Measurements from ENCODE around the gene FAM135A. TPM values are rescaled to one million over a fixed set of nuclear protein-coding genes. Genes with fewer than 3 reads are reported as not detected.
A peak's percentile ranks its signal among the peaks of the same experiment; 100 is the strongest.
"Not testable (repeated sequence)": the region's sequence is repeated elsewhere in the genome, so short reads cannot be mapped to it uniquely, and the experiment has no call there.

The FAM135A gene
- total RNA-seq, 2 donors from 2014 or later: 28.0 to 40.3 TPM

DNA sequence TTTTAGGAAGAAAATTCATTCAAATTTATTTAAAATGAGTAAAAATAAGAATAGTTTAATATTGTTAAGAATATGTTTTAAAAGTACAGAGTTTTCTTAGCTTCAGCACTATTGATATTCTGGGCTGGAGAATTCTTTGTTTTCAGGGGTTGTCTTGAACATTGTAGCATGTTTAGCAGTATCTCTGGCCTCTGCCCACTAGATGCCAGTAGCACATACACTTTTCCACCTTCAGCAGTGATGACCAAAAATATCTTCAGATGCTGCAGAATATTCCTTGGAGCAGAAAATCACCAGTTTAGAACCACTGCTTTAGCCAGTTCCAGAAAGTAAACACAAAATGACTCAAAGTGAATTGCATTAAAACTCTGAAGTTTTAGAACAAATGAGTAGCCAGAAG lies 134.0 kb downstream of the FAM135A start:
- Histone ChIP-seq H3K27me3 (replicated peaks; ENCODE audit: insufficient read depth) (no peaks in the 10 kb centered on the region), H3K36me3 (no peaks in the 10 kb centered on the region), H3K4me1 (ENCODE audit: control insufficient read depth in 1 of 2, low read depth in 2 of 2) (peaks cover 3 to 10% of the 10 kb centered on the region in 2 donors), H3K9me3 (no peaks in the 10 kb centered on the region), H3K27ac (peak overlapping the region in 1 of 2 donors; percentile 37), H3K4me3 (no peak overlapping the region)
- DNase-seq (ENCODE audit: low spot score) (no peak), ATAC-seq (ENCODE audit: insufficient number of reproducible peaks, low FRiP score, low read depth) (no peak)
- TF ChIP-seq, protein P1, sequence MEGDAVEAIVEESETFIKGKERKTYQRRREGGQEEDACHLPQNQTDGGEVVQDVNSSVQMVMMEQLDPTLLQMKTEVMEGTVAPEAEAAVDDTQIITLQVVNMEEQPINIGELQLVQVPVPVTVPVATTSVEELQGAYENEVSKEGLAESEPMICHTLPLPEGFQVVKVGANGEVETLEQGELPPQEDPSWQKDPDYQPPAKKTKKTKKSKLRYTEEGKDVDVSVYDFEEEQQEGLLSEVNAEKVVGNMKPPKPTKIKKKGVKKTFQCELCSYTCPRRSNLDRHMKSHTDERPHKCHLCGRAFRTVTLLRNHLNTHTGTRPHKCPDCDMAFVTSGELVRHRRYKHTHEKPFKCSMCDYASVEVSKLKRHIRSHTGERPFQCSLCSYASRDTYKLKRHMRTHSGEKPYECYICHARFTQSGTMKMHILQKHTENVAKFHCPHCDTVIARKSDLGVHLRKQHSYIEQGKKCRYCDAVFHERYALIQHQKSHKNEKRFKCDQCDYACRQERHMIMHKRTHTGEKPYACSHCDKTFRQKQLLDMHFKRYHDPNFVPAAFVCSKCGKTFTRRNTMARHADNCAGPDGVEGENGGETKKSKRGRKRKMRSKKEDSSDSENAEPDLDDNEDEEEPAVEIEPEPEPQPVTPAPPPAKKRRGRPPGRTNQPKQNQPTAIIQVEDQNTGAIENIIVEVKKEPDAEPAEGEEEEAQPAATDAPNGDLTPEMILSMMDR (IDR thresholded peaks at IDR 0.05): peak; percentile 37

DNA sequence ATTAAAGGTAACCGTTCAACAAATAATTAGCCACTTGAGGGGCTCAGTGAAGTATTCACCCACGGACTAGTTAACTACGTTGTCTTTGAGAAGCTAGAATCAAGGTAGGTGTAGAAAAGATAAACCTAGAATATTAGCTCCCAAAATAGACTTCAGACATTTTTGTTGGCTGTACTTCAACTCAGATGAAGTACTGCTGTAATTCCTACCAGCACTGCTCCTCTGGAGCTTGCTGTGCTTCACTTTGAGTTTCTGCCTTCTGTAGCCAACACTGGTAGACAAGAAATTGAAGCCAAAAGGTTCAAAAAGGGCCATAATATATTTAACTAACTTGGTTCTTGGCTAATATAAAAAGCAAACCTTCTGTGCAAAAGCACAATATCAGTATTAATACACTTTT lies 134.6 kb downstream of the FAM135A start:
- no peak for DNase-seq (ENCODE audit: low spot score)
- Histone ChIP-seq H3K27ac (peak overlapping the region in 1 of 2 donors; percentile 37), H3K36me3 (no peaks in the 10 kb centered on the region), H3K27me3 (replicated peaks; ENCODE audit: insufficient read depth) (no peaks in the 10 kb centered on the region), H3K4me1 (ENCODE audit: control insufficient read depth in 1 of 2, low read depth in 2 of 2) (peaks cover 3 to 10% of the 10 kb centered on the region in 2 donors), H3K9me3 (no peaks in the 10 kb centered on the region), H3K4me3 (no peak overlapping the region)
- TF ChIP-seq, protein P1 (IDR thresholded peaks at IDR 0.05): no peak
- no peak for ATAC-seq (ENCODE audit: insufficient number of reproducible peaks, low FRiP score, low read depth)

DNA sequence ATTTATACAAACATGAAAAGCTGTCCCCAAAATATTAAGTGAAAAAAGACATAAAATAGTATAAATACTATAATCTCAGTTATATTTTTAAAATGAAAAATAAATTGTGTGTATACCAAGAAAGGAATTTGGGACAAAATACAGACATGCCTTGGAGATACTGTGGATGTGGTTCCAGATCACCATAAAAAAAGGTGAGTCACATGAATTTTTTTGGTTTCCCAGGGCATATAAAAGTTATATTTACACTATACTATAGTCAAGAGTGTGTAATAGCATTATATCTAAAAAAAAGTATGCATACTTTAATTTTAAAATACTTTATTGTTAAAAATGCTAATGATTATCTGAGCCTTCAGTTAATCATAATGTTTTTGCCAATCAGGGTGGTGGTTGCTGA lies 136.0 kb downstream of the FAM135A start:
- Histone ChIP-seq H3K4me3 (no peak overlapping the region), H3K36me3 (no peaks in the 10 kb centered on the region), H3K27ac (no peak overlapping the region), H3K9me3 (no peaks in the 10 kb centered on the region), H3K27me3 (replicated peaks; ENCODE audit: insufficient read depth) (no peaks in the 10 kb centered on the region), H3K4me1 (ENCODE audit: control insufficient read depth in 1 of 2, low read depth in 2 of 2) (peaks cover 3 to 10% of the 10 kb centered on the region in 2 donors)
- TF ChIP-seq, protein P1 (IDR thresholded peaks at IDR 0.05): no peak
- DNase-seq (ENCODE audit: low spot score) (no peak), ATAC-seq (ENCODE audit: insufficient number of reproducible peaks, low FRiP score, low read depth) (no peak)

DNA sequence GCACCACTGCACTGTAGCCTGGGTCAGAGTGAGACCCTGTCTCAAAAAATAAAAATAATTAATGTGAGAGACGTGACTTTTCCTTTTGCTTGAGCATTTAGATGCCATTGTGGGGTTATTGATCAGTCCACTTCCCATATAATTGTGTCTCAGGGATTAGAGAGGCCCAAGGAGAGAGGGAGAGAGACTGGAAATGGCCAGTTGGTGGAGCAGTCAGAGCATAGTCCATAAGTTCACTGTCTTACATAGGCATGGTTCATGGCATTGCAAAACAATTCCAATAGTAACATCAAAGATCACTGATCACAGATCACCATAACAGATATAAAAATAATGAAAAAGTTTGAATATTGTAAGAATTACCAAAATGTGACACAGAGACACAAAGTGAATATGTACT lies 138.3 kb downstream of the FAM135A start:
- DNase-seq (ENCODE audit: low spot score): no peak
- Histone ChIP-seq H3K27me3 (replicated peaks; ENCODE audit: insufficient read depth) (no peaks in the 10 kb centered on the region), H3K36me3 (no peaks in the 10 kb centered on the region), H3K9me3 (no peaks in the 10 kb centered on the region), H3K4me3 (no peak overlapping the region), H3K27ac (no peak overlapping the region), H3K4me1 (ENCODE audit: control insufficient read depth in 1 of 2, low read depth in 2 of 2) (peaks cover 3 to 10% of the 10 kb centered on the region in 2 donors)
- TF ChIP-seq, protein P1 (IDR thresholded peaks at IDR 0.05): no peak
- ATAC-seq (ENCODE audit: insufficient number of reproducible peaks, low FRiP score, low read depth): no peak

DNA sequence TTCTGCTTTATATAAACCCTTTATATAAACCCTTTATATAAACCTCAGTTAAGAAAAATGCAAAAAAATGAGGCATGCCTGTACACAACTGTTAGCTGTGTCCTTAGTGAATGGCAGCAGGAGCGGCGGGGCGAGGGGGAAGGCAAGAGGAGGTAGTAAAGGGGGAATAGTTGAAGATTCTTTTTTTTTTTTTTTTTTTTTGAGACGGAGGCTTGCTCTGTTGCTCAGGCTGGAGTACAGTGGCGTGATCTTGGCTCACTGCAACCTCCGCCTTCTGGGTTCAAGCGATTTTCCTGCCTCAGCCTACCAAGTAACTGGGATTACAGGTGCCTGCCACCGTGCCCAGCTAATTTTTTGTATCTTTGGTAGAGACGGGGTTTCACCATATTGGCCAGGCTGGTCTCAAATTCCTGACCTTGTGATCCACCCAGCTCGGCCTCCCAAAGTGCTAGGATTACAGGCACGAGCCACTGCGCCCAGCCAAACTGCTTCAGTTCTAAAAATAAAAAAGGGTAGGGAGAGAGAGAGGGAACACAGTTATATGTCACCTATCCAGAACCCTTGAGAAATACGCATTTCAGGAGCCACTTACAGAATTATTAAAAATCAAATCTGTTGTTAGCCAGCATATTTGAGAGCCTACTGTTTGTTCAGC lies 139.1 kb downstream of the FAM135A start:
- H3K4me1 ChIP-seq (ENCODE audit: control insufficient read depth in 1 of 2, low read depth in 2 of 2); H3K27ac ChIP-seq; ATAC-seq (ENCODE audit: insufficient number of reproducible peaks, low FRiP score, low read depth); H3K36me3 ChIP-seq; H3K4me3 ChIP-seq; H3K27me3 ChIP-seq (replicated peaks; ENCODE audit: insufficient read depth); H3K9me3 ChIP-seq; DNase-seq (ENCODE audit: low spot score): not testable (repeated sequence)

DNA sequence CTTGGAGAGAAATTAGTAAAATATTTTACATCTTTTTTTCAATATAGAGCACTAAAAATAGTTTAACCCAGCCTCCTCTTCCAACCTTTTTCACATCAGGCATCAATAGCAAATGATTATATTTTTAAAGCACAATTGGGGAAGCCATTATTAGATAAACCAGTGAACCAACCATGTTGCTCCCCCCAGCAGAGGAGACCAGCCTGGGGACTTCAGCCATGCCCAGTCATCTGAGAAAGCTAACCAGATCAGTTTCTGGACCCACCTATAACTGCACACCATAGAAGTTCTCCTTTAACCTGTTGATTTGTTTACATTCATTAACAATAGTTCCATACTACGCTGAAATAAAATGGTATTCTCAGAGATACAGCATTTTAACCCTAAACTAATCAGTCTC lies 139.7 kb downstream of the FAM135A start:
- Histone ChIP-seq H3K27me3 (replicated peaks; ENCODE audit: insufficient read depth) (no peaks in the 10 kb centered on the region), H3K9me3 (no peaks in the 10 kb centered on the region), H3K4me1 (ENCODE audit: control insufficient read depth in 1 of 2, low read depth in 2 of 2) (peaks cover 2 to 4% of the 10 kb centered on the region in 2 donors), H3K27ac (no peak overlapping the region), H3K4me3 (no peak overlapping the region), H3K36me3 (no peaks in the 10 kb centered on the region)
- TF ChIP-seq, protein P1 (IDR thresholded peaks at IDR 0.05): no peak
- no peak for ATAC-seq (ENCODE audit: insufficient number of reproducible peaks, low FRiP score, low read depth)
- no peak for DNase-seq (ENCODE audit: low spot score)
